Rectal smooth muscle tissue (tissue), 1 donor: ENCODE data around the gene CREB5.
"Not testable (repeated sequence)": the region's sequence is repeated elsewhere in the genome, so short reads cannot be mapped to it uniquely, and the experiment has no call there.

Experiments used
- H3K27ac ChIP-seq: one replicate; pipeline ENCODE4 v1.7.0; 2013; ENCODE audit warnings: low read depth, low read length, inconsistent platforms
- H3K27me3 ChIP-seq: one replicate; pipeline ENCODE4 v1.7.0; 2013; ENCODE audit warnings: low read length; ENCODE audit not compliant: control insufficient read depth, insufficient read depth
- H3K36me3 ChIP-seq: one replicate; pipeline ENCODE4 v1.7.0; 2013; ENCODE audit warnings: low read length; ENCODE audit not compliant: control insufficient read depth, insufficient read depth
- H3K4me1 ChIP-seq: one replicate; pipeline ENCODE4 v1.7.0; 2013; ENCODE audit warnings: low read length; ENCODE audit not compliant: control insufficient read depth, insufficient read depth
- H3K4me3 ChIP-seq: one replicate; pipeline ENCODE4 v1.7.0; 2013; ENCODE audit warnings: low read length
- H3K9ac ChIP-seq: one replicate; pipeline ENCODE4 v1.7.0; 2013; ENCODE audit warnings: low read length

CREB5 gene

GRCh38 chr7:28773423-28774145, 361.3 kb downstream of the CREB5 start:
- Histone ChIP-seq H3K36me3 (no peaks in the 10 kb centered on the region), H3K27ac (no peak overlapping the region), H3K9ac (no peak overlapping the region), H3K27me3 (no peaks in the 10 kb centered on the region), H3K4me1 (peaks cover 2% of the 10 kb centered on the region), H3K4me3 (no peak overlapping the region)

GRCh38 chr7:28774261-28774988, 362.1 kb downstream of the CREB5 start:
- no peak overlapping the region for H3K9ac ChIP-seq
- no peak overlapping the region for H3K27ac ChIP-seq
- no peaks in the 10 kb centered on the region for H3K36me3 ChIP-seq
- no peaks in the 10 kb centered on the region for H3K27me3 ChIP-seq
- peaks cover 2% of the 10 kb centered on the region for H3K4me1 ChIP-seq
- no peak overlapping the region for H3K4me3 ChIP-seq

DNA sequence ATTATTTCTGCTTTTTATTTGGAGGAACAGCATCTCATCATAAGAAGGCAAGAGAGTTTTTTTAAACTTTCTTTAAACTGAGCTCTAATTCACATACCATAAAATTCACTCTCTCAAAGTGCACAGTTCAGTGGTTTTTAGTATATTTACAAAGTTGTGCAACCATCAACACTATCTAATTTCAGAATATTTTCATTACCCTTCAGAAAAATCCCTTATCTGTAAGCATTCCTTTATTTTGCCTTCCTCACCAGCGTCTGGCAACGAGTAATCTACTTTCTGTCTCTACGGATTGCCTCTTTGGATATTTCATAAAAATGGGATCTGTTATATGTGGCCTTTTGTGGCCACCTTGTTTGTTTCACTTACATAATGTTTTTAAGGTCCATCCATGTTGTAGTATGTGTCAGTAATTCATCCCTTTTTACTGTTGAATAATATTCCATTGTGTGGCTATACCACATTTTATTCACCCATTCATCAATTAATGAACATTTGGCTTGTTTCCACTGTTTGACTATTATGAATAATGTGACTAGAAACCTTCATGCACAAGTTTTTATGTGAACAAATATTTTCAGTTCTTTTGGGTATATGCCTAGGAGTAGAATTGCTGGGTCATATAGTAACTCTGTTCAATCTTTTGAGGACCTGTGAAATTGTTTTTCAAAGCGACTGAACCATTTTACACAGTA, 364.3 kb downstream of the CREB5 start:
- H3K4me3 ChIP-seq, result no peak overlapping the region
- H3K4me1 ChIP-seq, result peaks cover 2% of the 10 kb centered on the region
- no peak overlapping the region for H3K27ac ChIP-seq
- H3K36me3 ChIP-seq, result no peaks in the 10 kb centered on the region
- H3K9ac ChIP-seq, result no peak overlapping the region
- H3K27me3 ChIP-seq, result no peaks in the 10 kb centered on the region

DNA sequence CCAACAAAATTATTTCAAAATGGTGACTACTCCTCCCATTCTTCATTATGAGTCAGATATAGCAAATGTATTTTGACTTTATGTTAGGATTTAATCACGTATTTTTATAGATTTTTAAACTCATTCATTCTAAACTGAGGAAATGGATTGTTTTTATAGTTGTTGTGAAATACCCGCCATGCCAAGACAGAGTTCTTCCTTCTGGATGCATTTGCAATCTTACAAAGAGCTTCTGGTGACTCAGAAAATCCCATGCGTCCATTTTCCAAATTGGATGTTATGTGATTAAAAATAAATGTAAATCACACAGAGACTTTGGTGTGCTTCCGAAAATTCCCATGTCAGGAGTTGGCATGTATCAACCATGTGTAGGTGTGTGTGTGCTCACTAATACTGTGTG, 366.5 kb downstream of the CREB5 start:
- Histone ChIP-seq H3K4me1 (peaks cover 2% of the 10 kb centered on the region), H3K27ac (no peak overlapping the region), H3K27me3 (no peaks in the 10 kb centered on the region), H3K9ac (no peak overlapping the region), H3K4me3 (no peak overlapping the region), H3K36me3 (no peaks in the 10 kb centered on the region)

DNA sequence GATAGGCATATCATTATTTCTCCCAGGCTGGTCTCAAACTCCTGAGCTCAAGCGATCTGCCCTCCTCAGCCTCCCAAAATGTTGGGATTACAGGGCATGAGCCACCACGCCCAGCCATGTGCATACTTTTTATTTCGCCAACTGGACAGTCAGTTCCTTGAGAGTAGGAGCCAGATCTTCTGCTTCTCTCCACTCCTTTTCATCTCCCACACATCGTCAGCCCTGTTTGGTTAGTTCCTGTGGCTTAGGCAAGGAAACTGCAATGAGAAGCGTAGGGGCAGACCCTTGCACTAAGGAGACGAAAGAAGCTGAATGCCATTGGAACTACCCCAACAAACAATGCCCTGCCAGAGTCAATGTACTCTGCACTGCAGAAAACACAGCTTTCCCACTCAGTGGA, 367.6 kb downstream of the CREB5 start:
- Histone ChIP-seq H3K27ac (no peak overlapping the region), H3K4me3 (no peak overlapping the region), H3K27me3 (no peaks in the 10 kb centered on the region), H3K36me3 (no peaks in the 10 kb centered on the region), H3K9ac (no peak overlapping the region), H3K4me1 (peaks cover 10% of the 10 kb centered on the region)

DNA sequence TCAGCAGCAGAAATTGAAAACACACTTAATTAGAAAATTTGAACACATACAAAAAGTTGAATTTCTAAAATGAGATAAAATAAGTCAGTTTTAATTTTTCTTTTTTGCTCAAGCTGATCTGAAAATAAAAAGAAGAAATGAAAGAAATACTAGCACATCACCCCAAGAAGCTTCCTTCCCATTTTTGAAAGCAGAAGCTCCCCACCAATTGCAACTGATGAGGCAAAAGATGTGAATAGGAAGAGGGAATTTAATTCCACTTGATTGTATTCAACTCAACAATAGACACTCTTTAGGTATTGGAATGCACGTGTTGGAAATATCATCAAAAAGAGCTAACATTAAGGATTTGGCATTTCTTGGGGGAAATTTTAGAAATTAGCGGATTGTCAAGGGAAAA, 370.0 kb downstream of the CREB5 start:
- Histone ChIP-seq H3K9ac (no peak overlapping the region), H3K4me3 (no peak overlapping the region), H3K27me3 (no peaks in the 10 kb centered on the region), H3K4me1 (peaks cover 10% of the 10 kb centered on the region), H3K36me3 (no peaks in the 10 kb centered on the region), H3K27ac (no peak overlapping the region)

DNA sequence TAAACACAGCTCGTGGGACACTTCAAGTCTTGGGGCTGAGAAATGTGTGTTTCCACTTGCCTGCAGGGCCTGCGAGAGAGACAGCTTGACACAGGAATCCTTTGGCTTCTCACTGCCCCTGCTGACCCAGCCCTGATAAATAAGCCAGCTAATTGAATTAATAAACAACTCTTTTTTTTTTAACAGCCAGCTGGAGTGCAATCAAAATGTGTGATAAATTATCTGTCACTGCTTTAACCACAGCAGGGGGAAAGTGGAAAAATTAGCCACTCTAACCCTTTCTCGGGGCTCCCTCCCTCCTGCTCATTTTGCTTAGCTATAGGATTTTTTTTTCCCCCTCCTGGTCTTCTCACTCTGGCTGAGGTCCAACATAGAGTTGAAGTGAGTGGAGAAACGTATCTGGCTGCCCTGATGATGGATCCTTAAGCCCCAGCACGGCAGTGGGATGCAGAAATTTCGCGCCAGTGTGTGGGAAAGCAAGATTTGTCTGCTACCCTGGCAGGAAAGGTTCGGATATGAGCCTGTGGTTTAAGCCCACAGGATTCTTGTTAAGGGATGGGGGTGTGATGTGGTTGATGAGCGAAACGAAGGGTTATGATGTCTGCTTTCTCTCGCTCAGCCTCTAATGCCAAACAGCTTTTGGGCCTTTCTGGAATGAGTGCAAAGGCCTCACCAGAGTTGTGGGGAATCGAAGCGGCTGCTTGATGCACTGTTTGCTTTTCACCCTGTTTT, 372.0 kb downstream of the CREB5 start:
- no peaks in the 10 kb centered on the region for H3K27me3 ChIP-seq
- H3K36me3 ChIP-seq, result no peaks in the 10 kb centered on the region
- no peak overlapping the region for H3K9ac ChIP-seq
- peaks cover 10% of the 10 kb centered on the region for H3K4me1 ChIP-seq
- H3K27ac ChIP-seq, result peak overlapping the region; percentile 33
- H3K4me3 ChIP-seq, result no peak overlapping the region

DNA sequence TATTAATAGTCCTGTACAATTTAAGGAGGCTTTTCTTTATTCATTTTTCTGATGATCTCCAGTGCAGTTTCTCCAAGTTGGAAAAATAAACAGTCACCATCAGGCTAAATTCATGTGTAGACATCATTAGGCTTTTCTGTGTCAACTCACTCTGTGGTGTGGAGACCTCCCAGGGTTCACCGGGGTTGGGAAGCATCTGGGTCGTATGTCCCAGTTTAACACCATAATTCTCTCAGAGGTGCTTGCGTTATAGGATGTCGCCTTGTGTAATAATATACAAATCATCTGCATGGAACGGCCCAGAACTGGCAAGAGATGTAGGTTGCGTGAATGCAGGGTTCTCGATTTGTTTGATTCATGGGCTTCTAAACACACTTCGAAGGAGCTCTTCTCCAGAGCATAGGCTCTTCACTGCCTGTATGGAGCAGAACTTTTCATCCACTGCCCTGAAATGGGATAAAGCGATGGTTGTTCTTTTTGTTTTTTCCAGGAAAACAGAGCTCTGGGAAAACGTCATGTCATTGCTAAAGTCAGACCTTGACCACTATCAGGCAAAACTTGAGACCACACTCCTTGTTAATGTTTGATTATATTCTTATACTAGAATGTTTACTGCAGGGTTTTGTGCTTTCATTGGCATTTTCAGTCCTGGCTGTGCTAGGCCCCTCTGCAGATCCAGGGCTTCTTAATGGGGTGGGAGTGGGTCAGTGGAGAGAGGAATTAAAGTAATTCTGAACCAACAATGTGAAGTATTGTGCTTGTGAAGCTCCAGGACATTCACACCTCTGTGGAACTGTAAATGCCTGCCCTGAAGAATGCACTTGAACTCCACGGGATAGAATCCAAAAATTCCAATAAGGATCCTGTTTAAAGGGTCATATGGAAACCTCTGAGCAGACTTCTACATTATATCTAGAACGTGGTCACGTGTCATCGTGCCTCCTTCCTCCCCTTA, 373.0 kb downstream of the CREB5 start:
- Histone ChIP-seq H3K9ac (no peak overlapping the region), H3K4me1 (peaks cover 10% of the 10 kb centered on the region), H3K36me3 (no peaks in the 10 kb centered on the region), H3K27ac (peak overlapping the region; percentile 33), H3K27me3 (no peaks in the 10 kb centered on the region), H3K4me3 (no peak overlapping the region)

- H3K4me3 ChIP-seq, H3K27me3 ChIP-seq, H3K4me1 ChIP-seq, H3K9ac ChIP-seq, H3K27ac ChIP-seq, H3K36me3 ChIP-seq: not testable (repeated sequence)
Measured at GRCh38 chr7:28786156-28786555, 373.8 kb downstream of the CREB5 start.

GRCh38 chr7:28787106-28787505, 374.8 kb downstream of the CREB5 start:
- no peak overlapping the region for H3K9ac ChIP-seq
- no peak overlapping the region for H3K4me3 ChIP-seq
- H3K27ac ChIP-seq, result no peak overlapping the region
- peaks cover 10% of the 10 kb centered on the region for H3K4me1 ChIP-seq
- H3K36me3 ChIP-seq, result no peaks in the 10 kb centered on the region
- no peaks in the 10 kb centered on the region for H3K27me3 ChIP-seq

GRCh38 chr7:28790467-28790866, 378.1 kb downstream of the CREB5 start:
- Histone ChIP-seq H3K27ac (no peak overlapping the region), H3K4me3 (no peak overlapping the region), H3K9ac (no peak overlapping the region), H3K36me3 (no peaks in the 10 kb centered on the region), H3K27me3 (no peaks in the 10 kb centered on the region), H3K4me1 (no peaks in the 10 kb centered on the region)
